ENCODE measurements around the gene MANF.

MANF gene

GRCh38 chr3:51375136-51375535 is 10.0 kb upstream of the MANF start:
- no peak overlapping the region for H3K9ac ChIP-seq (ENCODE audit: low read depth, low read length)
- no peaks in the 10 kb centered on the region for H3K9me3 ChIP-seq (ENCODE audit: insufficient read depth, low read depth, low read length)
- H3K4me3 ChIP-seq (ENCODE audit: low read length), result no peak overlapping the region
- H3K4me1 ChIP-seq (ENCODE audit: insufficient read depth, low read length), result no peaks in the 10 kb centered on the region
- H3K27ac ChIP-seq (ENCODE audit: low read length), result no peak overlapping the region
- peaks cover 6% of the 10 kb centered on the region; the same call in 1 of the 2 replicates for H3K36me3 ChIP-seq (ENCODE audit: insufficient read depth, low read depth, low read length)
- no peaks in the 10 kb centered on the region for H3K27me3 ChIP-seq (ENCODE audit: insufficient read depth, low read length)

GRCh38 chr3:51375571-51375970 is 9.5 kb upstream of the MANF start:
- Histone ChIP-seq H3K36me3 (ENCODE audit: insufficient read depth, low read depth, low read length) (peaks cover 6% of the 10 kb centered on the region; the same call in 1 of the 2 replicates), H3K4me1 (ENCODE audit: insufficient read depth, low read length) (no peaks in the 10 kb centered on the region), H3K4me3 (ENCODE audit: low read length) (no peak overlapping the region), H3K9me3 (ENCODE audit: insufficient read depth, low read depth, low read length) (no peaks in the 10 kb centered on the region), H3K9ac (ENCODE audit: low read depth, low read length) (no peak overlapping the region), H3K27me3 (ENCODE audit: insufficient read depth, low read length) (no peaks in the 10 kb centered on the region), H3K27ac (ENCODE audit: low read length) (no peak overlapping the region)

GRCh38 chr3:51378065-51378464 is 7.0 kb upstream of the MANF start:
- Histone ChIP-seq H3K9me3 (ENCODE audit: insufficient read depth, low read depth, low read length) (no peaks in the 10 kb centered on the region), H3K27me3 (ENCODE audit: insufficient read depth, low read length) (no peaks in the 10 kb centered on the region), H3K27ac (ENCODE audit: low read length) (no peak overlapping the region), H3K4me3 (ENCODE audit: low read length) (no peak overlapping the region), H3K4me1 (ENCODE audit: insufficient read depth, low read length) (peaks cover 3% of the 10 kb centered on the region; the same call in 1 of the 2 replicates), H3K36me3 (ENCODE audit: insufficient read depth, low read depth, low read length) (peaks cover 6% of the 10 kb centered on the region; the same call in 1 of the 2 replicates), H3K9ac (ENCODE audit: low read depth, low read length) (no peak overlapping the region)

GRCh38 chr3:51378726-51379125 is 6.4 kb upstream of the MANF start:
- Histone ChIP-seq H3K4me1 (ENCODE audit: insufficient read depth, low read length) (peaks cover 9% of the 10 kb centered on the region; the same call in 1 of the 2 replicates), H3K27me3 (ENCODE audit: insufficient read depth, low read length) (no peaks in the 10 kb centered on the region), H3K9me3 (ENCODE audit: insufficient read depth, low read depth, low read length) (no peaks in the 10 kb centered on the region), H3K9ac (ENCODE audit: low read depth, low read length) (no peak overlapping the region), H3K4me3 (ENCODE audit: low read length) (no peak overlapping the region), H3K36me3 (ENCODE audit: insufficient read depth, low read depth, low read length) (peaks cover 6% of the 10 kb centered on the region; the same call in 1 of the 2 replicates), H3K27ac (ENCODE audit: low read length) (no peak overlapping the region)

GRCh38 chr3:51379301-51379700 is 5.8 kb upstream of the MANF start:
- H3K36me3 ChIP-seq (ENCODE audit: insufficient read depth, low read depth, low read length), result peaks cover 6% of the 10 kb centered on the region; the same call in 1 of the 2 replicates
- peaks cover 10% of the 10 kb centered on the region; the same call in 1 of the 2 replicates for H3K4me1 ChIP-seq (ENCODE audit: insufficient read depth, low read length)
- no peak overlapping the region for H3K4me3 ChIP-seq (ENCODE audit: low read length)
- no peak overlapping the region for H3K9ac ChIP-seq (ENCODE audit: low read depth, low read length)
- H3K27me3 ChIP-seq (ENCODE audit: insufficient read depth, low read length), result no peaks in the 10 kb centered on the region
- no peak overlapping the region for H3K27ac ChIP-seq (ENCODE audit: low read length)
- H3K9me3 ChIP-seq (ENCODE audit: insufficient read depth, low read depth, low read length), result no peaks in the 10 kb centered on the region

GRCh38 chr3:51379746-51380455 is 5.2 kb upstream of the MANF start:
- H3K9me3 ChIP-seq (ENCODE audit: insufficient read depth, low read depth, low read length), result no peaks in the 10 kb centered on the region
- H3K27ac ChIP-seq (ENCODE audit: low read length), result no peak overlapping the region
- no peak overlapping the region for H3K9ac ChIP-seq (ENCODE audit: low read depth, low read length)
- H3K36me3 ChIP-seq (ENCODE audit: insufficient read depth, low read depth, low read length), result peaks cover 3% of the 10 kb centered on the region; the same call in 1 of the 2 replicates
- no peaks in the 10 kb centered on the region for H3K27me3 ChIP-seq (ENCODE audit: insufficient read depth, low read length)
- peaks cover 10% of the 10 kb centered on the region; the same call in 1 of the 2 replicates for H3K4me1 ChIP-seq (ENCODE audit: insufficient read depth, low read length)
- H3K4me3 ChIP-seq (ENCODE audit: low read length), result no peak overlapping the region

- H3K9ac ChIP-seq (ENCODE audit: low read depth, low read length), result no peak overlapping the region
- no peaks in the 10 kb centered on the region for H3K9me3 ChIP-seq (ENCODE audit: insufficient read depth, low read depth, low read length)
- H3K36me3 ChIP-seq (ENCODE audit: insufficient read depth, low read depth, low read length), result no peaks in the 10 kb centered on the region
- H3K4me3 ChIP-seq (ENCODE audit: low read length), result no peak overlapping the region
- peaks cover 10% of the 10 kb centered on the region; the same call in 1 of the 2 replicates for H3K4me1 ChIP-seq (ENCODE audit: insufficient read depth, low read length)
- no peaks in the 10 kb centered on the region for H3K27me3 ChIP-seq (ENCODE audit: insufficient read depth, low read length)
- no peak overlapping the region for H3K27ac ChIP-seq (ENCODE audit: low read length)
These were observed 4.3 kb upstream of the MANF start for GRCh38 chr3:51380601-51381332.

GRCh38 chr3:51381333-51381705 is 3.8 kb upstream of the MANF start:
- Histone ChIP-seq H3K36me3 (ENCODE audit: insufficient read depth, low read depth, low read length) (peaks cover 4% of the 10 kb centered on the region), H3K4me3 (ENCODE audit: low read length) (no peak overlapping the region), H3K27me3 (ENCODE audit: insufficient read depth, low read length) (no peaks in the 10 kb centered on the region), H3K4me1 (ENCODE audit: insufficient read depth, low read length) (peaks cover 12% of the 10 kb centered on the region), H3K9me3 (ENCODE audit: insufficient read depth, low read depth, low read length) (no peaks in the 10 kb centered on the region), H3K9ac (ENCODE audit: low read depth, low read length) (no peak overlapping the region), H3K27ac (ENCODE audit: low read length) (no peak overlapping the region)

GRCh38 chr3:51382076-51382745 is 2.9 kb upstream of the MANF start:
- H3K27ac ChIP-seq (ENCODE audit: low read length), result no peak overlapping the region
- H3K9me3 ChIP-seq (ENCODE audit: insufficient read depth, low read depth, low read length), result no peaks in the 10 kb centered on the region
- H3K4me3 ChIP-seq (ENCODE audit: low read length), result no peak overlapping the region
- peaks cover 10% of the 10 kb centered on the region for H3K36me3 ChIP-seq (ENCODE audit: insufficient read depth, low read depth, low read length)
- no peaks in the 10 kb centered on the region for H3K27me3 ChIP-seq (ENCODE audit: insufficient read depth, low read length)
- H3K4me1 ChIP-seq (ENCODE audit: insufficient read depth, low read length), result peaks cover 16% of the 10 kb centered on the region
- H3K9ac ChIP-seq (ENCODE audit: low read depth, low read length), result no peak overlapping the region

- Histone ChIP-seq H3K36me3 (ENCODE audit: insufficient read depth, low read depth, low read length) (peaks cover 18% of the 10 kb centered on the region), H3K4me1 (ENCODE audit: insufficient read depth, low read length) (peaks cover 16% of the 10 kb centered on the region), H3K9ac (ENCODE audit: low read depth, low read length) (peak overlapping the region; percentile 88; the same call in 1 of the 2 replicates), H3K27me3 (ENCODE audit: insufficient read depth, low read length) (no peaks in the 10 kb centered on the region), H3K4me3 (ENCODE audit: low read length) (peak overlapping the region; percentile 76), H3K9me3 (ENCODE audit: insufficient read depth, low read depth, low read length) (no peaks in the 10 kb centered on the region), H3K27ac (ENCODE audit: low read length) (no peak overlapping the region)
These were observed 2.0 kb upstream of the MANF start for GRCh38 chr3:51382947-51383578.

- Histone ChIP-seq H3K9me3 (ENCODE audit: insufficient read depth, low read depth, low read length) (no peaks in the 10 kb centered on the region), H3K4me1 (ENCODE audit: insufficient read depth, low read length) (peaks cover 16% of the 10 kb centered on the region), H3K27me3 (ENCODE audit: insufficient read depth, low read length) (no peaks in the 10 kb centered on the region), H3K4me3 (ENCODE audit: low read length) (peak overlapping the region; percentile 76), H3K9ac (ENCODE audit: low read depth, low read length) (peak overlapping the region; percentile 88), H3K36me3 (ENCODE audit: insufficient read depth, low read depth, low read length) (peaks cover 30% of the 10 kb centered on the region), H3K27ac (ENCODE audit: low read length) (peak overlapping the region; percentile 22)
These were observed 901 bp upstream of the MANF start for GRCh38 chr3:51384055-51384725.
